Mesodermal cell (in vitro differentiated cells): ENCODE measurements around the gene METTL27.

Experiments
- H3K27ac ChIP-seq: 2 replicates; pipeline ENCODE4 v1.7.0; 2013; ENCODE audit warnings: mild to moderate bottlenecking, low read depth, low read length, moderate library complexity; ENCODE audit not compliant: severe bottlenecking
- H3K36me3 ChIP-seq: 2 replicates; pipeline ENCODE4 v1.7.1; 2013; ENCODE audit warnings: mild to moderate bottlenecking, low read length, moderate library complexity; ENCODE audit not compliant: control insufficient read depth, insufficient read depth
- H3K4me1 ChIP-seq: one replicate; pipeline ENCODE4 v1.7.1; 2013; ENCODE audit warnings: mild to moderate bottlenecking, low read length; ENCODE audit not compliant: insufficient read depth, control insufficient read depth, poor library complexity, severe bottlenecking
- H3K4me3 ChIP-seq: 2 replicates; pipeline ENCODE4 v1.7.0; 2013; ENCODE audit warnings: low read length, control low read depth, mild to moderate bottlenecking; ENCODE audit not compliant: insufficient read depth, poor library complexity, severe bottlenecking; ENCODE audit errors: extremely low read depth
- H3K9me3 ChIP-seq: 2 replicates; pipeline ENCODE4 v1.7.1; 2013; ENCODE audit warnings: mild to moderate bottlenecking, low read length, moderate library complexity; ENCODE audit not compliant: control insufficient read depth
- WGBS, 2 experiments: methylation state at CpG; one replicate each; pipeline ENCODE4 v1.1.5; 2013; ENCODE audit warnings: missing lambda C conversion rate in 2 of 2; ENCODE audit not compliant: insufficient coverage in 2 of 2; 5-methylcytosine and 5-hydroxymethylcytosine counted together

The METTL27 gene

GRCh38 chr7:73834626-73835191, 7.6 kb downstream of the METTL27 start:
- Histone ChIP-seq H3K4me3 (no peak overlapping the region), H3K9me3 (peaks cover 5% of the 10 kb centered on the region), H3K27ac (no peak overlapping the region), H3K36me3 (no peaks in the 10 kb centered on the region), H3K4me1 (peaks cover 31% of the 10 kb centered on the region)
- WGBS, 2 experiments, result 94 to 98% methylated on average over 8 of the region's 11 CpGs

- H3K9me3 ChIP-seq, result peaks cover 5% of the 10 kb centered on the region
- no peaks in the 10 kb centered on the region for H3K36me3 ChIP-seq
- no peak overlapping the region for H3K4me3 ChIP-seq
- 74 to 81% methylated on average over 10 to 12 of the region's 13 CpGs for WGBS, 2 experiments
- no peak overlapping the region for H3K27ac ChIP-seq
- H3K4me1 ChIP-seq, result peaks cover 37% of the 10 kb centered on the region
Observed at GRCh38 chr7:73833251-73833919, 8.9 kb downstream of the METTL27 start.

GRCh38 chr7:73832806-73833205, 9.5 kb downstream of the METTL27 start:
- no peak overlapping the region for H3K4me3 ChIP-seq
- WGBS, 2 experiments, result 86 to 88% methylated on average over 7 to 8 of the region's 13 CpGs

GRCh38 chr7:73831834-73832651, 10.3 kb downstream of the METTL27 start:
- Histone ChIP-seq H3K27ac (no peak overlapping the region), H3K4me1 (peaks cover 46% of the 10 kb centered on the region), H3K36me3 (no peaks in the 10 kb centered on the region), H3K4me3 (no peak overlapping the region), H3K9me3 (peaks cover 5% of the 10 kb centered on the region)
- WGBS, 2 experiments, result 42 to 63% methylated on average over 8 to 11 of the region's 16 CpGs

More at GRCh38 chr7:73832806-73833205, 9.5 kb downstream of the METTL27 start:
- Histone ChIP-seq H3K9me3 (peaks cover 5% of the 10 kb centered on the region), H3K27ac (no peak overlapping the region), H3K36me3 (no peaks in the 10 kb centered on the region), H3K4me1 (peaks cover 41% of the 10 kb centered on the region)

- no peak overlapping the region for H3K4me3 ChIP-seq
- H3K9me3 ChIP-seq, result peaks cover 5% of the 10 kb centered on the region
- H3K36me3 ChIP-seq, result no peaks in the 10 kb centered on the region
- H3K4me1 ChIP-seq, result peaks cover 51% of the 10 kb centered on the region
- 93 to 97% methylated on average over 16 of the region's 16 CpGs for WGBS, 2 experiments
- H3K27ac ChIP-seq, result no peak overlapping the region
Observed at GRCh38 chr7:73831584-73831833, 10.8 kb downstream of the METTL27 start.

- 83 to 86% methylated on average over 41 of the region's 42 CpGs for WGBS, 2 experiments
- no peak within 1 kb of the TSS for H3K4me3 ChIP-seq
- peak within 1 kb of the TSS; percentile 42 for H3K27ac ChIP-seq
Observed at GRCh38 chr7:73830681-73831583, 11.4 kb downstream of the METTL27 start, which contains the start of gene CLDN4. Gene CLDN4 (plus strand): TSS chr7:73830996. CDS start chr7:73831202, 206 bp downstream.

GRCh38 chr7:73829921-73830680, 12.2 kb downstream of the METTL27 start:
- Histone ChIP-seq H3K9me3 (peaks cover 5% of the 10 kb centered on the region), H3K4me3 (no peak overlapping the region), H3K36me3 (no peaks in the 10 kb centered on the region), H3K4me1 (peaks cover 54% of the 10 kb centered on the region), H3K27ac (peak overlapping the region; percentile 42)
- WGBS, 2 experiments, result 84 to 87% methylated on average over 10 of the region's 13 CpGs

More at GRCh38 chr7:73830681-73831583, 11.4 kb downstream of the METTL27 start, which contains the start of gene CLDN4:
- Histone ChIP-seq H3K36me3 (no peaks in the 10 kb centered on the region), H3K9me3 (peaks cover 5% of the 10 kb centered on the region), H3K4me1 (peaks cover 54% of the 10 kb centered on the region)

GRCh38 chr7:73829505-73829904, 12.8 kb downstream of the METTL27 start:
- Histone ChIP-seq H3K4me3 (no peak overlapping the region), H3K9me3 (peaks cover 1% of the 10 kb centered on the region), H3K27ac (no peak overlapping the region), H3K4me1 (peaks cover 54% of the 10 kb centered on the region), H3K36me3 (no peaks in the 10 kb centered on the region)
- WGBS, 2 experiments, result 67 to 70% methylated on average over 6 to 7 of the region's 7 CpGs

GRCh38 chr7:73828972-73829371, 13.3 kb downstream of the METTL27 start:
- 98 to 99% methylated on average over 4 to 5 of the region's 5 CpGs for WGBS, 2 experiments
- Histone ChIP-seq H3K9me3 (no peaks in the 10 kb centered on the region), H3K4me3 (no peak overlapping the region), H3K27ac (no peak overlapping the region), H3K36me3 (no peaks in the 10 kb centered on the region), H3K4me1 (peaks cover 59% of the 10 kb centered on the region)
